Activated CD8-positive, alpha-beta T cell treated with anti-CD3 and anti-CD28 coated beads, Interleukin-2, amount 10 ng/mL, durations not matched to agents 7 days and 5 days (primary cell): ENCODE data around the gene PLK1. TPM values are rescaled to one million over a fixed set of nuclear protein-coding genes. Genes with fewer than 3 reads are reported as not detected.

Experiments used
- ATAC-seq: fragments of 150-1000 bp; cut with Tn5 transposase; one replicate; pipeline ENCODE4 v1.10.0; 2021; ENCODE audit warnings: moderate library complexity
- CTCF ChIA-PET: fragments of 350-600 bp; sonication (Branson Sonifier 250); formaldehyde crosslinking; loops from one replicate; lab custom pipeline; 2021; ENCODE audit warnings: antibody characterized with exemption; lab: Charles Lee
- POLR2A ChIA-PET: fragments of 350-600 bp; sonication (Branson Sonifier 250); formaldehyde crosslinking; loops from one replicate; lab custom pipeline; 2021; ENCODE audit warnings: antibody characterized with exemption; lab: Charles Lee
- DNase-seq: peaks from one replicate; pipeline ENCODE4 v3.0.0-alpha.2; 2020
- H3K27ac Mint-ChIP-seq: one replicate; pipeline ENCODE4 v1.8.0; 2021; ENCODE audit warnings: mild to moderate bottlenecking, mixed read lengths
- H3K27me3 Mint-ChIP-seq: one replicate; pipeline ENCODE4 v1.8.0; 2021; ENCODE audit warnings: low read depth, mixed read lengths
- H3K36me3 Mint-ChIP-seq: one replicate; pipeline ENCODE4 v1.8.0; 2021; ENCODE audit warnings: low read depth, mixed read lengths
- H3K4me1 Mint-ChIP-seq: one replicate; pipeline ENCODE4 v1.8.0; 2021; ENCODE audit warnings: low read depth, mixed read lengths
- H3K4me3 Mint-ChIP-seq: one replicate; pipeline ENCODE4 v1.8.0; 2021; ENCODE audit warnings: mild to moderate bottlenecking, mixed read lengths
- H3K9me3 Mint-ChIP-seq: one replicate; pipeline ENCODE4 v1.8.0; 2022; ENCODE audit warnings: mixed read lengths; ENCODE audit not compliant: insufficient read depth
- total RNA-seq, 2 experiments: library from RNA; stranded (reverse); gene quantifications; one replicate each; pipeline ENCODE4 v1.2.3, GENCODE V29; 2021

Gene PLK1
- total RNA-seq, 2 experiments from 2014 or later, result 138 to 139 TPM

DNA sequence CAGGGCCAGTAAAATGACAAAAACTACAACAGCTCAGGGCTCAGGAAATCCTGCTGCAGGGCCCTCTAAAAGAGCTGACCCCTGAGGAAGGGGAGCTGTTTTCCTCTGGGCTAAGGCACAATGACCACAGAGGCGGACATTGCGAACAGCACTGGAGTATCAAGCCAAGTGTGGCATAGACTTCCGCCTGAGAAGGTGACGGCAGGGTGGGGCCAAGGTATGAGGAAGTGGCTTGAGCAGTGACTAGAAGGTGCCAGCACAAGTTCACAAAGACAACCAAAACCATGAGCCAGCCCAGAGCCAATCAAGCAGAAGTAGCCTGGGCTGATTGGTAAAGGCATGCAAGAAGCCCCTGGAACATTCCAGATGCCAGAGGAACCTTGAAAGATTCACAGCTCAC is 20.4 kb downstream of the PLK1 start:
- ChIA-PET CTCF (no interaction called here), POLR2A (no interaction called here)
- peaks cover 8% of the 10 kb centered on the region for H3K27me3 Mint-ChIP-seq
- peak; percentile 41 for DNase-seq
- H3K36me3 Mint-ChIP-seq, result peaks cover 2% of the 10 kb centered on the region
- H3K4me3 Mint-ChIP-seq, result no peak overlapping the region
- H3K4me1 Mint-ChIP-seq, result peaks cover 16% of the 10 kb centered on the region
- H3K27ac Mint-ChIP-seq, result peak overlapping the region; percentile 69
- peak; percentile 58 for ATAC-seq
- H3K9me3 Mint-ChIP-seq, result peaks cover 9% of the 10 kb centered on the region

DNA sequence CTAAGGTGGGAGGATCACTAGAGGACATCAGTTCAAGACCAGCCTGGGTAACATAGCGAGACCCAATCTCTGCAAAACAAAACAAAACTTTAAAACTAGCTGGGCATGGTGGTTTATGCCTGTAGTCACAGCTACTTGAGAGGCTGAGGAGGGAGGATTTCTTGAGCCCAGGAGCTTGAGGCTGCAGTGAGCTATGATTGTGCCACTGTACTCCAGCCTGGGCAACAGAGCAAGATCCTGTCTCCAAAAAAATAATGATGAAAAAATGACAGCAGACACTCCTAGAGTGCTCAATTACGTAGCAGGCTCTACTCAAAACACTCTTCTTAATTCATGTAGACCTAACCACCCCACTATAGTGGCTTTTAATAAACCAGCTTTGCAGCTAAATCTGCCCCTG is 21.4 kb downstream of the PLK1 start:
- H3K4me3 Mint-ChIP-seq, result no peak overlapping the region
- H3K9me3 Mint-ChIP-seq, result peaks cover 9% of the 10 kb centered on the region
- H3K27me3 Mint-ChIP-seq, result peaks cover 9% of the 10 kb centered on the region
- ATAC-seq (no peak), DNase-seq (no peak)
- CTCF ChIA-PET, result no interaction called here
- POLR2A ChIA-PET, result interaction anchor here (0.7 kb wide), 1 partner anchor 15 kb away, joined by 4 read pairs; no protein-coding TSS in a partner anchor
- H3K27ac Mint-ChIP-seq, result no peak overlapping the region
- peaks cover 2% of the 10 kb centered on the region for H3K36me3 Mint-ChIP-seq
- H3K4me1 Mint-ChIP-seq, result peaks cover 8% of the 10 kb centered on the region

DNA sequence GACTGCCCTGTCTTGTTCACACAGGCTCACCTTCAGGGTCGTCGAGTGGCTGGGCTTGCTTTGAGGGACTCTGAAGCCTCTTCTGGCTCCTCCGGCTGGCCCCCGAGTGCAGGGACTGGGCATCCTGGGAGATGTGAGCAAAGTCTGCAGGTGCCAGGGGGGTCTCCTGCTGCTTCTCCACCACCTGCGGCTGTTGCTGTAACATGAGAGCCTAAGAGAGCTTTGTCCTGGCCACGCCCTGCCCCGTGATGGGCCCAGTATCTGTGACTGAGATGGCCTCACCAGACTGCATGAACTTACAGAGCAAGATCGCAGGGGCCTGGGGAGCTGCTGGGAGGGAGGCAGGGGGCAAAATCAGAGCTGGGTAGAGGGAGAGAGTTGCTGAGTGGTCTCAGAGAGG is 21.8 kb downstream of the PLK1 start:
- ATAC-seq, result no peak
- DNase-seq, result no peak
- H3K4me3 Mint-ChIP-seq, result no peak overlapping the region
- H3K27me3 Mint-ChIP-seq, result peaks cover 12% of the 10 kb centered on the region
- CTCF ChIA-PET, result no interaction called here
- peaks cover 8% of the 10 kb centered on the region for H3K4me1 Mint-ChIP-seq
- no peak overlapping the region for H3K27ac Mint-ChIP-seq
- peaks cover 9% of the 10 kb centered on the region for H3K9me3 Mint-ChIP-seq
- H3K36me3 Mint-ChIP-seq, result peaks cover 2% of the 10 kb centered on the region
- POLR2A ChIA-PET, result no interaction called here

DNA sequence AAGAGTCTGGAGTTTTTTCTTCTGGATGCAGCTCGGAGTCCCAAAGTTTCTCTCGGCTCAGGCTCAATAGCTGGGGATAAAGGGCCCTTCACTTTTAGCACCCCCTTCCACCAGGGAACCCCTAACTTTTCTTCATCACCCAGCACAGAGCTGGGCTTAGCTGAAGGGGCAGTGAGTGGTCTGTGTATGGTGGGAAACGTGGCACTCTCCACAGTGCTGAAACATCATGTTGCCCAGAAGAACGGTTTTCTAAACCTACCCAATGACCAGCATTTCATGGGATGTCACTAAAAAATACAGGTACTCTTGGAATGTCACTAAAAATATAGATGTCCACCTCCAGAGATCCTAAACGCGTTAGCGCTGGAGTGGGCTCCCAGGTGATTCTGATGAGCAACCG is 22.4 kb downstream of the PLK1 start:
- no peak for ATAC-seq

DNA sequence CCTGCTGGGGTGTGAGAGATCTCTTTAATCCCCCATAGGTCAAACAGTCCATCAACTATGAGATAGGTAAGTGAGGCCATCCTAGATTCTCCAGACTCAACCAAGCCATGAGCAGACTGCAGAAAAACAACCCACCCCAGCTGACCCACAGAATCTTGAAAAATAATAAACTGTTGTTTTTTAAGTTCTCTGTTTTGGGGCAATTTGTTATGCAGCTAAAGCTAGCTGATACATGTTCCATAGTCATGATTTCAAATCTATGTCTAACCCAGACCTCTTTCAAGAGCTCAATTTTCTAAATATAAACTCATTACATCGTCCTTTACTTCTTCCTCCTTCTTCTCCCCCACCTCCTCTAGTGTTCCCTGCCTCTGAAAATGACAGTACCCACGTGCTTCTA is 24.3 kb downstream of the PLK1 start:
- DNase-seq (no peak), ATAC-seq (no peak)
- ChIA-PET POLR2A (no interaction called here), CTCF (interaction anchor here (0.9 kb wide), 1 partner anchor 98 kb away, joined by 3 read pairs; no protein-coding TSS in a partner anchor)
- H3K9me3 Mint-ChIP-seq, result peaks cover 9% of the 10 kb centered on the region
- peaks cover 2% of the 10 kb centered on the region for H3K36me3 Mint-ChIP-seq
- no peak overlapping the region for H3K27ac Mint-ChIP-seq
- H3K4me3 Mint-ChIP-seq, result no peak overlapping the region
- H3K4me1 Mint-ChIP-seq, result peaks cover 8% of the 10 kb centered on the region
- peaks cover 12% of the 10 kb centered on the region for H3K27me3 Mint-ChIP-seq

More for the DNA sequence above, 22.4 kb downstream of the PLK1 start:
- no peak for DNase-seq
- Mint-ChIP-seq H3K4me1 (peaks cover 8% of the 10 kb centered on the region), H3K27ac (no peak overlapping the region), H3K27me3 (peaks cover 12% of the 10 kb centered on the region), H3K9me3 (peaks cover 9% of the 10 kb centered on the region), H3K36me3 (peaks cover 2% of the 10 kb centered on the region), H3K4me3 (no peak overlapping the region)
- CTCF ChIA-PET, result interaction anchor here (0.8 kb wide), 1 partner anchor 8 kb away, joined by 3 read pairs; no protein-coding TSS in a partner anchor
- POLR2A ChIA-PET, result no interaction called here

DNA sequence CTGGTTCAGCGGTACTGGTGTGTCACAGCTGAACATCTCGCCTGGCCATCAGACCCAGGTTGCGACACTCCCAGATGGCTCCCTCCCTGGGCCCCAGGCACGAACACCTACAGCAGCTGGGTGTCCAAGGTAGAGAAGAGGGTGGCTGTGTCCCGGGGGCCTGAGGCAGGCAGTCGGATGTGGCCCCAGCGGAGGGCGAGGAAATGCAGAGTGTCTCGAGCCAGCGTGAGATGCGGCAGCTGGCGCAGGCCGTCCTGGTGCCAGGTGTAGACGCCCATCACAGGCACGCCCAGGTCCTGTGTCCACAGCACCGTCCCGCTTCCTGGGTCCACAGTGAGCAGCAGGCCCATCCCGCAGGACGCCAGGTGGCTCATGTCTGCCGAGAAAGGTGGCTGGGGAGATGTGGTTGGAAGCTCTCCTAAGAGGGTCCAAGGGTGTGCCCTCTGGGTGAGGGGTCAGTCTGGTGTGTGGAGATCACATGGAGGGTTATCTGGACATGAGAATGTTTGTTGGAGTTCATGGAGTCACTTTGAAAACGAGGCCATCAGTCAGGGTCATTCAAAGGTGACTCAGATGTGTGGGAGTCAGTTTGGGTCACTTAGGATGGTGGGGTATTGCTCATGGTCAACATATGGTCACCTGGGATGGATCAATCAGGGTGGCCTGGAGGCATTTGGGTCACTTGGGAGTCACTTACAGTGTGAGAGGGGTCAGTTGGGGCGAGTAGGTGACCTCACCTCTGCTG is 26.3 kb downstream of the PLK1 start:
- Mint-ChIP-seq H3K27me3 (peaks cover 17% of the 10 kb centered on the region), H3K4me1 (no peaks in the 10 kb centered on the region), H3K9me3 (peaks cover 22% of the 10 kb centered on the region), H3K27ac (no peak overlapping the region), H3K4me3 (no peak overlapping the region), H3K36me3 (peaks cover 2% of the 10 kb centered on the region)
- ChIA-PET CTCF (no interaction called here), POLR2A (no interaction called here)
- DNase-seq (no peak), ATAC-seq (no peak)

DNA sequence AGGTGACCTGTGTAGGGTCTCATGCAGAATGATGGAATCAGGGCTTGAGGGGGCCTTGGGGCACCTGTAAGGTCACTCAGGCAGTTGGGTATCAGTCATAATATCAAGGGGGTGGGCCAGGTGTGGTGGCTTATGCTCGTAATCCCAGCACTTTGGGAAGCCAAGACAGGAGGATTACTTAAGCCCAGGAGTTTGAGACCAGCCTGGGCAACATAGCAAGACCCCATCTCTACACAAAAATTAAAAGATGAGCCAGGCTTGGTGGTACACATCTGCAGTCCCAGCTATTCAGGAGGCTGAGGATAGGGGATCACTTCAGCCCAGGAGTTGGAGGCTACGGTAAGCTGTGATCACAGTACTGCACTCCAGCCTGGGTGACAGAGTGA is 26.8 kb downstream of the PLK1 start:
- Mint-ChIP-seq H3K27ac (no peak overlapping the region), H3K4me3 (no peak overlapping the region), H3K9me3 (peaks cover 26% of the 10 kb centered on the region), H3K36me3 (peaks cover 2% of the 10 kb centered on the region), H3K4me1 (no peaks in the 10 kb centered on the region), H3K27me3 (peaks cover 18% of the 10 kb centered on the region)
- DNase-seq (no peak), ATAC-seq (no peak)
- ChIA-PET POLR2A (no interaction called here), CTCF (no interaction called here)

DNA sequence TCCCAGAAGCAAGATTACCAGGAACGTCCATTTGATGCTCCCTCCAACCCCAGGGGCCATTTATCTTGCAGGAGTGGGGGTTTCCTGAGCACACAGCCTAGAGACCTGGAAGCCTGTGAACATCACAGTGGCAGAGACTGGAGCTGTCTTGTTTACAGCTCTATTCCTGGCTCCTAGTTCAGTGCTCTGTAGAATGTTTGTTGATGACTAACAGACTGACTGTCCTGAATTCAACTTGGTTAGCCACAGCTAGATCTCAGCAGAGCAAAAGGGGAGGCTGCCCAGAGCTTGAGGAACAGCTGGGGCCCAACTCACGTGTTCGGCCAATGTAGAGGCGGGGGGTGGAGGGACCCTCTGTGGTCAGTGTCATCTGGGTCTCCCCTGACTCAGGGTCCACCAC is 27.8 kb downstream of the PLK1 start:
- no peak for ATAC-seq
- peaks cover 26% of the 10 kb centered on the region for H3K9me3 Mint-ChIP-seq
- no peak overlapping the region for H3K4me3 Mint-ChIP-seq
- H3K27me3 Mint-ChIP-seq, result peaks cover 20% of the 10 kb centered on the region
- H3K4me1 Mint-ChIP-seq, result no peaks in the 10 kb centered on the region
- peaks cover 2% of the 10 kb centered on the region for H3K36me3 Mint-ChIP-seq
- POLR2A ChIA-PET, result interaction anchor here (0.7 kb wide), 1 partner anchor 13 kb away, joined by 3 read pairs; no protein-coding TSS in a partner anchor
- no peak for DNase-seq
- no peak overlapping the region for H3K27ac Mint-ChIP-seq
- CTCF ChIA-PET, result no interaction called here

DNA sequence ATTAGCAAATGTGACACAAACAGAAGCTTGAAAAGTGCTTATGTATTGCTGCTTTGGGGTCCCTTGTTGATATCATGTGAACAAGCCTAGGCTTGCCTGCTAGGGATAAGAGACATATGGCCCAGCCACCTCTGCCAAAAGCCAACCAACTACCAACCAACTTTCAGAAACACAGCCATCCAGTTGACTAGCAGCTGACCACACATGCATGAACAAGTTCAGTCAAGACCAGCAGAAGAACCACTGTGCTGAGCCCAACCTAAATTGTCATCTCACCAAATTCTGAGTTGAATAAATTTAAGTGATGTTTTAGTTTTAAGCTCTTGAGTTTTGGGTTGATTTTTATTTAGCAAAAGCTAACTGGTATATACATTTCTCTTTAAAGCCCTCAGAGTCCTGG is 30.8 kb downstream of the PLK1 start:
- H3K36me3 Mint-ChIP-seq, result peaks cover 2% of the 10 kb centered on the region
- H3K4me1 Mint-ChIP-seq, result no peaks in the 10 kb centered on the region
- DNase-seq (no peak), ATAC-seq (no peak)
- CTCF ChIA-PET, result no interaction called here
- H3K9me3 Mint-ChIP-seq, result peaks cover 16% of the 10 kb centered on the region
- no peak overlapping the region for H3K27ac Mint-ChIP-seq
- POLR2A ChIA-PET, result no interaction called here
- peaks cover 28% of the 10 kb centered on the region for H3K27me3 Mint-ChIP-seq
- no peak overlapping the region for H3K4me3 Mint-ChIP-seq

DNA sequence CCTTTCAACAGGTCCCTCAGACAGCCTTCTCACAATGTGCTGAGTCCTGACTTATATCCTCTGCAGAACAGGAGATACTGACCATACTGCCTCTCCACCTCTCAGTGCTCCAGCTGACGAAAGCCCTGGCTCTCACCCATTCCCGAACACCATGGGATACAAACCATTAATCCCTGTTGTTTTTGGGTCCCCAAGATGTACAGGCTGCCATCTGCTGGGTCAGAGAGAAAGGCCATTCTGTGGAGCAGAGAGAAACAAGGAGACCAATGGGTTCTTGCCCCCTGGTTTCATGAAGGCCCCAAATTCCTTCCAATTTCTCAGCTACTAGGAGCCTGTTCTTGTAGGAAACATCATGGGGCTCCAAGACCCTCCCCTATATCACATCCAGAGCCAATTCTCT is 31.3 kb downstream of the PLK1 start:
- H3K4me1 Mint-ChIP-seq, result no peaks in the 10 kb centered on the region
- H3K27ac Mint-ChIP-seq, result no peak overlapping the region
- ChIA-PET CTCF (no interaction called here), POLR2A (no interaction called here)
- H3K4me3 Mint-ChIP-seq, result no peak overlapping the region
- DNase-seq (no peak), ATAC-seq (no peak)
- H3K27me3 Mint-ChIP-seq, result peaks cover 31% of the 10 kb centered on the region
- H3K36me3 Mint-ChIP-seq, result peaks cover 2% of the 10 kb centered on the region
- H3K9me3 Mint-ChIP-seq, result peaks cover 16% of the 10 kb centered on the region

DNA sequence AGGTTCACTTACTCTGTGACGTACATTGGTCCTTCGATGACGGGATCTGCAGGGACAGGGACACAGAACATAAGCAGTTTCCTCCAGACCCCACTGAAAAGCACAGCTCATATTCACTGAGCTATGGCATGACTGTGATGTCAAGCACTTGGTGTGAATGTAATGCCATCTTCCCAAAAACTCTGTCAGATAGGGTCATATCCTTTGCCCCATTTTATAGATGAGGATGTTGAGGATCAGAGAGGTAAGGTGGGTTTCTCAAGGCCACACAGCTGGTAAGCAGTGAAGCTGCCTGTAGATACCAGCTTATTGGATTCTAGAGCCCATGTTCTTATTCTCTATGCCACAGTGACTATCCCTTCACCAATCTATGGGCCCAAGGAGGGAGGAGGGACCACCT is 31.8 kb downstream of the PLK1 start:
- H3K36me3 Mint-ChIP-seq, result peaks cover 2% of the 10 kb centered on the region
- no peaks in the 10 kb centered on the region for H3K4me1 Mint-ChIP-seq
- DNase-seq (no peak), ATAC-seq (no peak)
- peaks cover 16% of the 10 kb centered on the region for H3K9me3 Mint-ChIP-seq
- H3K27ac Mint-ChIP-seq, result no peak overlapping the region
- no peak overlapping the region for H3K4me3 Mint-ChIP-seq
- H3K27me3 Mint-ChIP-seq, result peaks cover 28% of the 10 kb centered on the region
- CTCF ChIA-PET, result no interaction called here
- POLR2A ChIA-PET, result no interaction called here

DNA sequence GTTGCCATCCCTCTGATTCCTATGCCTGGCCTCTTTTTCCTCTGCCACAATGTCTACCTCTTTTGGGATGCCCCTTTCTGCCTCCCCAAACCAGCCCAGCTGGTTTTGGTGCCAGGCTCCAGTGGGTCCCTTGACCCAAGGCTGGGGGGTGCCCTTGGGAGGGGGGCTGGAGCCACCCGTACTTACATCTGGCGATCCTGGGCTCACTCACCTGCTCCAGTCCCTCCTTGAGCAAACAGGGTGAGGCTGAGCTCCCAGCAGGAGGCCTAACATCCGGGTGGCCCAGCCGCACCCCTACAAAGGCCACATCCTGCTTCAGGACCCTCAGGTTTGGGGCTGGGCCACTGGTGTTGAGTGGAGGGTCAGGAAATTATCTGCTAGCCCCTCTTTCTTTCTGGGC is 33.1 kb downstream of the PLK1 start:
- Mint-ChIP-seq H3K27me3 (peaks cover 32% of the 10 kb centered on the region), H3K36me3 (peaks cover 2% of the 10 kb centered on the region), H3K27ac (no peak overlapping the region), H3K9me3 (peaks cover 16% of the 10 kb centered on the region), H3K4me3 (no peak overlapping the region), H3K4me1 (no peaks in the 10 kb centered on the region)
- CTCF ChIA-PET, result no interaction called here
- ATAC-seq (no peak), DNase-seq (no peak)
- POLR2A ChIA-PET, result no interaction called here
